GM12801 (cell line): Measurements from ENCODE around the gene MED12L.

ENCODE experiments used
- CTCF ChIP-seq: IDR thresholded peaks from one replicate; pipeline ENCODE4 v1.5.1; 2011; ENCODE audit warnings: control low read depth; ENCODE audit not compliant: insufficient read length; ENCODE audit errors: extremely low read depth

The MED12L gene

GRCh38 chr3:151123827-151124226, 38.4 kb downstream of the MED12L start:
- no peak for TF ChIP-seq CTCF

GRCh38 chr3:151124476-151124875, 39.0 kb downstream of the MED12L start:
- TF ChIP-seq CTCF = no peak

- TF ChIP-seq CTCF = no peak
These were observed 45.0 kb downstream of the MED12L start for GRCh38 chr3:151130428-151130827.

- TF ChIP-seq CTCF = no peak
These were observed 47.7 kb downstream of the MED12L start for GRCh38 chr3:151133175-151133574.

- TF ChIP-seq CTCF = no peak
These were observed 48.5 kb downstream of the MED12L start for GRCh38 chr3:151133917-151134450.

- no peak for TF ChIP-seq CTCF
These were observed 50.3 kb downstream of the MED12L start for GRCh38 chr3:151135541-151136337.

- no peak for TF ChIP-seq CTCF
These were observed 57.5 kb downstream of the MED12L start for GRCh38 chr3:151142929-151143328.
